ENCODE data around the gene SLC46A2. TPM values are rescaled to one million over a fixed set of nuclear protein-coding genes. Genes with fewer than 3 reads are reported as not detected.

Gene SLC46A2
- total and polyA plus RNA-seq, 2 of the 8 experiments (the other 6 are each of a cell fraction or from before 2014, with no cell fraction given), result 0.03 TPM; not detected in 1

- no peak overlapping the region for H2BK5ac ChIP-seq (ENCODE audit: low read depth, low read length)
- 87% methylated on average over 19 of the region's 19 CpGs; no CpG with 5 or more reads in 1 of the 2 experiments for WGBS, 2 experiments (ENCODE audit: extremely low coverage in 1 of 2, insufficient coverage in 1 of 2, insufficient read length in 1 of 2, insufficient replicate concordance in 2 of 2, low coverage in 1 of 2, low lambda C conversion rate in 2 of 2, missing lambda C conversion rate in 1 of 2)
- no peak overlapping the region for H2AFZ ChIP-seq (ENCODE audit: low read length)
- H2BK12ac ChIP-seq (ENCODE audit: low read depth, low read length), result no peak overlapping the region
- no peak overlapping the region for H3K18ac ChIP-seq (ENCODE audit: extremely low read depth, low read length)
- no peak overlapping the region for H3K23ac ChIP-seq (ENCODE audit: insufficient read length)
- H3K4ac ChIP-seq (replicated peaks; ENCODE audit: insufficient read length, low read depth, low read length), result no peak overlapping the region
- no peak overlapping the region for H3K27ac ChIP-seq (ENCODE audit: low read depth, low read length)
- H4K20me1 ChIP-seq (replicated peaks in 1 of 2; ENCODE audit: control insufficient read depth in 1 of 2, insufficient read depth in 2 of 2, low read length in 2 of 2), result no peaks in the 10 kb centered on the region
- ChIA-PET POLR2A (ENCODE audit: partially characterized antibody) (interaction anchor here (0.6 kb wide), 1 partner anchor 52 kb away, joined by 3 read pairs; no protein-coding TSS in a partner anchor), CTCF (ENCODE audit: partially characterized antibody) (interaction anchor here (0.9 to 6.0 kb wide), 8 partner anchors 13 to 41 kb away, joined by 3 to 51 read pairs (median 4); no protein-coding TSS in a partner anchor)
- no peak overlapping the region for H3K9ac ChIP-seq (replicated peaks in 1 of 4; ENCODE audit: extremely low read depth in 1 of 4, low read depth in 3 of 4, low read length in 3 of 4)
- no peak overlapping the region for H3K14ac ChIP-seq (ENCODE audit: insufficient read length)
- no peaks in the 10 kb centered on the region for H3K4me1 ChIP-seq (replicated peaks in 1 of 4; ENCODE audit: control insufficient read depth in 3 of 4, insufficient read depth in 4 of 4, low read length in 3 of 4)
- DNase-seq (ENCODE audit: low read depth in 1 of 2, low spot score in 2 of 2), result no peak
- no peaks in the 10 kb centered on the region for H3K27me3 ChIP-seq (replicated peaks in 1 of 4; ENCODE audit: control insufficient read depth in 3 of 4, extremely low read depth in 1 of 4, insufficient read depth in 3 of 4, low read length in 3 of 4)
- no peak overlapping the region for H3K4me2 ChIP-seq (ENCODE audit: insufficient read depth in 1 of 2, low read depth in 2 of 2, low read length in 2 of 2)
- FAIRE-seq, result no peak
- no peaks in the 10 kb centered on the region for H3K9me3 ChIP-seq (ENCODE audit: insufficient read depth in 2 of 2, low read depth in 1 of 2, low read length in 1 of 2)
- H3K36me3 ChIP-seq (ENCODE audit: control insufficient read depth in 2 of 4, insufficient read depth in 4 of 4, low read length in 3 of 4), result 0 out of 8 replicates have a peak, but pooled peaks cover 0 to 2% (median 0%) of the 10 kb centered on the region in 4 experiments
- no peak overlapping the region for H3K56ac ChIP-seq (replicated peaks; ENCODE audit: insufficient read length, low read depth, low read length)
- no peak overlapping the region for H2BK15ac ChIP-seq (ENCODE audit: low read length)
- H2BK20ac ChIP-seq (ENCODE audit: low read length), result no peak overlapping the region
- H3K79me1 ChIP-seq (ENCODE audit: low read depth, low read length), result peaks cover 2% of the 10 kb centered on the region; the same call in 1 of the 2 replicates
- H3K4me3 ChIP-seq (ENCODE audit: extremely low read depth in 1 of 4, insufficient read depth in 2 of 4, low read depth in 3 of 4, low read length in 4 of 4), result no peak overlapping the region
- H3K79me2 ChIP-seq (ENCODE audit: control insufficient read depth in 1 of 2, insufficient read depth in 2 of 2, low read length in 2 of 2), result no peaks in the 10 kb centered on the region
- H4K91ac ChIP-seq (replicated peaks; ENCODE audit: insufficient read length, low read length), result no peak overlapping the region
- TF ChIP-seq YY1 (IDR thresholded peaks at IDR 0.05; ENCODE audit: low read depth, low read length) (no peak), CHD1 (IDR thresholded peaks at IDR 0.05; ENCODE audit: low read depth, low read length) (no peak), NANOG (IDR thresholded peaks at IDR 0.05; ENCODE audit: insufficient read depth, low read depth, low read length, poor library complexity, severe bottlenecking) (no peak), EP300 (IDR thresholded peaks at IDR 0.05; ENCODE audit: borderline replicate concordance in 1 of 2, low read depth in 2 of 2, low read length in 2 of 2) (no peak), USF2 (IDR thresholded peaks at IDR 0.05; ENCODE audit: low read length) (no peak), MAX (IDR thresholded peaks at IDR 0.05) (no peak), BCL11A (IDR thresholded peaks at IDR 0.05; ENCODE audit: low read depth in 2 of 2, low read length in 2 of 2) (no peak), HDAC6 (IDR thresholded peaks at IDR 0.05; ENCODE audit: low read depth, low read length) (no peak), EZH2 (IDR thresholded peaks at IDR 0.05; ENCODE audit: low read depth, low read length, severe bottlenecking) (no peak)
- H2BK120ac ChIP-seq (replicated peaks; ENCODE audit: low read depth, low read length), result no peak overlapping the region
- H3K23me2 ChIP-seq (ENCODE audit: low read depth, low read length), result peaks cover 7% of the 10 kb centered on the region; the same call in 1 of the 2 replicates
- no peak overlapping the region; the same call in 1 of the 2 replicates for H4K8ac ChIP-seq (ENCODE audit: extremely low read depth, insufficient read depth, low read length)
- no peak overlapping the region for H4K5ac ChIP-seq (ENCODE audit: insufficient read length, low read depth, low read length)
- H2AK5ac ChIP-seq (ENCODE audit: low read depth, low read length), result no peak overlapping the region
Observed at GRCh38 chr9:112861638-112862555, 28.8 kb downstream of the SLC46A2 start.
